ENCODE data around the gene CDC45. TPM values are rescaled to one million over a fixed set of nuclear protein-coding genes. Genes with fewer than 3 reads are reported as not detected.

Gene CDC45
- total RNA-seq, 4 donors from 2014 or later, result 0.98 TPM; not detected in 3

DNA sequence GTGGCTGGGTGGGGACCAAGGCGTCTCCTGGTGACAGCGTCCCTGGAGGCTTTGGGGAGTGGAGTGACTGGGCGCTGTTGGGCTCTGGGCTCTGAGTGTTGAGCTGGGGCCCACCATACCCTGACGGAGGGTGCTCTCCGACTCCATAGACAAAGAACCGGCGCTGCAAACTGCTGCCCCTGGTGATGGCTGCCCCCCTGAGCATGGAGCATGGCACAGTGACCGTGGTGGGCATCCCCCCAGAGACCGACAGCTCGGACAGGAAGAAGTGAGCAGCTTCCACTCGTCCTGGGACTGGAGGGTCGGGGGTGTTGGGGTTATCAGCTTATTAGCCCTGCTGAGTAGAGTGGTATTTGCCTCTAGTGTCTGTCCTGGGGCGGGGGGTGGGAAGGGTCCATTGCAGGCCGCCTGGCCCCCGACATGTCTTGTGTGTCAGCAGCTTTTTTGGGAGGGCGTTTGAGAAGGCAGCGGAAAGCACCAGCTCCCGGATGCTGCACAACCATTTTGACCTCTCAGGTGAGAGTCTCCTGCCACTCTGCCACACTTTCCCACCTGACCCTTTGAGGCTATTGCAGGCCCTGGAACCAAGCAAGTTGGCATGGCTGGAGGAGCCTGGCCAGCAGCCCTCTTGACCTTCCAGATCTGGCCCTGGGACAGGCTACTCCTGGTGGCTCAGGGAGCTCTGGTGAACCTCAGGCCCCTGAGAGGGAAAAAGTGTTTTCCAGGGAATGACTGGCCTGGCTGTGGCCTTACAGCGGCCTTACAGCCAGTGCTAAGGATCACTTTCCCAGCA is 36.9 kb downstream of the CDC45 start:
- WGBS, 2 donors, result 90 to 91% methylated on average over 18 to 19 of the region's 19 CpGs
- no peak for DNase-seq (ENCODE audit: low spot score in 2 of 2)
- Histone ChIP-seq H3K27ac (no peak overlapping the region), H3K4me3 (no peak overlapping the region), H3K36me3 (no peaks in the 10 kb centered on the region), H3K4me1 (no peaks in the 10 kb centered on the region), H3K9me3 (peaks cover 0 to 11% (median 0%) of the 10 kb centered on the region in 4 donors), H3K27me3 (no peaks in the 10 kb centered on the region)
- TF ChIP-seq, protein P1, sequence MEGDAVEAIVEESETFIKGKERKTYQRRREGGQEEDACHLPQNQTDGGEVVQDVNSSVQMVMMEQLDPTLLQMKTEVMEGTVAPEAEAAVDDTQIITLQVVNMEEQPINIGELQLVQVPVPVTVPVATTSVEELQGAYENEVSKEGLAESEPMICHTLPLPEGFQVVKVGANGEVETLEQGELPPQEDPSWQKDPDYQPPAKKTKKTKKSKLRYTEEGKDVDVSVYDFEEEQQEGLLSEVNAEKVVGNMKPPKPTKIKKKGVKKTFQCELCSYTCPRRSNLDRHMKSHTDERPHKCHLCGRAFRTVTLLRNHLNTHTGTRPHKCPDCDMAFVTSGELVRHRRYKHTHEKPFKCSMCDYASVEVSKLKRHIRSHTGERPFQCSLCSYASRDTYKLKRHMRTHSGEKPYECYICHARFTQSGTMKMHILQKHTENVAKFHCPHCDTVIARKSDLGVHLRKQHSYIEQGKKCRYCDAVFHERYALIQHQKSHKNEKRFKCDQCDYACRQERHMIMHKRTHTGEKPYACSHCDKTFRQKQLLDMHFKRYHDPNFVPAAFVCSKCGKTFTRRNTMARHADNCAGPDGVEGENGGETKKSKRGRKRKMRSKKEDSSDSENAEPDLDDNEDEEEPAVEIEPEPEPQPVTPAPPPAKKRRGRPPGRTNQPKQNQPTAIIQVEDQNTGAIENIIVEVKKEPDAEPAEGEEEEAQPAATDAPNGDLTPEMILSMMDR (IDR thresholded peaks at IDR 0.05), result no peak
- TF ChIP-seq EP300 (IDR thresholded peaks at IDR 0.05) (no peak), POLR2A (IDR thresholded peaks at IDR 0.05) (no peak)

GRCh38 chr22:19517171-19517500 is 37.4 kb downstream of the CDC45 start:
- H3K4me1 ChIP-seq, result no peaks in the 10 kb centered on the region
- no peak overlapping the region for H3K27ac ChIP-seq
- peaks cover 0 to under 1% of the 10 kb centered on the region in 2 donors for H3K27me3 ChIP-seq
- 88 to 93% methylated on average over 8 to 10 of the region's 10 CpGs for WGBS, 2 donors
- H3K9me3 ChIP-seq, result peaks cover 0 to 11% (median 0%) of the 10 kb centered on the region in 4 donors
- TF ChIP-seq POLR2A (IDR thresholded peaks at IDR 0.05) (no peak), EP300 (IDR thresholded peaks at IDR 0.05) (no peak)
- TF ChIP-seq, protein P1 (IDR thresholded peaks at IDR 0.05), result no peak
- H3K4me3 ChIP-seq, result no peak overlapping the region
- DNase-seq (ENCODE audit: low spot score in 2 of 2), result no peak
- no peaks in the 10 kb centered on the region for H3K36me3 ChIP-seq

- Histone ChIP-seq H3K4me3 (no peak overlapping the region), H3K27me3 (peaks cover 0 to 9% of the 10 kb centered on the region in 2 donors), H3K36me3 (no peaks in the 10 kb centered on the region), H3K9me3 (peaks cover 0 to 11% (median 0%) of the 10 kb centered on the region in 4 donors), H3K4me1 (peaks cover 0 to 2% (median 0%) of the 10 kb centered on the region in 4 donors), H3K27ac (no peak overlapping the region)
- WGBS, 2 donors, result 86 to 91% methylated on average over 8 of the region's 12 CpGs
- DNase-seq (ENCODE audit: low spot score in 2 of 2), result no peak
- TF ChIP-seq, protein P1 (IDR thresholded peaks at IDR 0.05), result no peak
- TF ChIP-seq EP300 (IDR thresholded peaks at IDR 0.05) (no peak), POLR2A (IDR thresholded peaks at IDR 0.05) (no peak)
These were observed 38.3 kb downstream of the CDC45 start for GRCh38 chr22:19517919-19518611.

GRCh38 chr22:19518635-19519034 is 38.9 kb downstream of the CDC45 start:
- TF ChIP-seq EP300 (IDR thresholded peaks at IDR 0.05), result no peak
- no peak for TF ChIP-seq POLR2A (IDR thresholded peaks at IDR 0.05)
- TF ChIP-seq, protein P1 (IDR thresholded peaks at IDR 0.05), result no peak
- no peak overlapping the region for H3K27ac ChIP-seq
- 74 to 86% methylated on average over 10 of the region's 10 CpGs for WGBS, 2 donors
- H3K4me1 ChIP-seq, result peaks cover 0 to 7% (median 0%) of the 10 kb centered on the region in 4 donors
- no peaks in the 10 kb centered on the region for H3K36me3 ChIP-seq
- H3K4me3 ChIP-seq, result no peak overlapping the region
- H3K9me3 ChIP-seq, result peaks cover 0 to 7% (median 0%) of the 10 kb centered on the region in 4 donors
- peaks cover 0 to 15% of the 10 kb centered on the region in 2 donors for H3K27me3 ChIP-seq
- no peak for DNase-seq (ENCODE audit: low spot score in 2 of 2)

All from tibial nerve (tissue), 4 donors.